H9 (cell line): Measurements from ENCODE around the gene DMAP1. TPM values are rescaled to one million over a fixed set of nuclear protein-coding genes. Genes with fewer than 3 reads are reported as not detected.

Source experiments
- DNase-seq: peaks from one replicate; pipeline ENCODE4 v3.0.0-alpha.2; 2017
- H2AFZ ChIP-seq: one replicate; pipeline ENCODE4 v1.6.1; 2013; ENCODE audit warnings: mild to moderate bottlenecking, low read length, control low read depth, moderate library complexity
- H2AK5ac ChIP-seq: 2 replicates; pipeline ENCODE4 v1.6.1; 2013; ENCODE audit warnings: low read length, control low read depth, mixed read lengths; ENCODE audit not compliant: insufficient read length
- H2BK120ac ChIP-seq: one replicate; pipeline ENCODE4 v1.6.1; 2013; ENCODE audit warnings: low read depth, mild to moderate bottlenecking, low read length, control low read depth, inconsistent platforms; ENCODE audit not compliant: poor library complexity, severe bottlenecking
- H2BK12ac ChIP-seq: 2 replicates; pipeline ENCODE4 v1.6.1; 2013; ENCODE audit warnings: low read length, control low read depth, mixed read lengths, low read depth; ENCODE audit not compliant: insufficient read length
- H2BK15ac ChIP-seq: 2 replicates; pipeline ENCODE4 v1.6.1; 2013; ENCODE audit warnings: low read depth, low read length, control low read depth
- H2BK20ac ChIP-seq: one replicate; pipeline ENCODE4 v1.6.1; 2013; ENCODE audit warnings: low read depth, mild to moderate bottlenecking, low read length, control low read depth, inconsistent platforms; ENCODE audit not compliant: poor library complexity, severe bottlenecking
- H2BK5ac ChIP-seq: 2 replicates; pipeline ENCODE4 v1.6.1; 2013; ENCODE audit warnings: low read length, control low read depth, mixed read lengths; ENCODE audit not compliant: insufficient read length
- H3K14ac ChIP-seq: 2 replicates; pipeline ENCODE4 v1.6.1; 2013; ENCODE audit warnings: low read length, control low read depth; ENCODE audit not compliant: insufficient read depth
- H3K18ac ChIP-seq: 2 replicates; pipeline ENCODE4 v1.6.1; 2013; ENCODE audit warnings: low read depth, mild to moderate bottlenecking, mixed read lengths, low read length, control low read depth; ENCODE audit not compliant: insufficient read length
- H3K23ac ChIP-seq: 2 replicates; pipeline ENCODE4 v1.6.1; 2013; ENCODE audit warnings: low read length, control low read depth, mixed read lengths, low read depth; ENCODE audit not compliant: insufficient read length
- H3K23me2 ChIP-seq: 2 replicates; pipeline ENCODE4 v1.6.1; 2013; ENCODE audit warnings: low read depth, mild to moderate bottlenecking, mixed read lengths, low read length, control low read depth; ENCODE audit not compliant: insufficient read length, poor library complexity, severe bottlenecking
- H3K27ac ChIP-seq: 2 replicates; pipeline ENCODE4 v1.5.1; 2013; ENCODE audit warnings: low read length, control low read depth, mixed read lengths, low read depth; ENCODE audit not compliant: insufficient read length
- H3K27me3 ChIP-seq: 2 replicates; pipeline ENCODE4 v1.6.1; 2013; ENCODE audit warnings: low read length, control low read depth, inconsistent platforms; ENCODE audit not compliant: insufficient read depth
- H3K4ac ChIP-seq: 2 replicates; pipeline ENCODE4 v1.6.1; 2013; ENCODE audit warnings: low read depth, mild to moderate bottlenecking, control low read depth, inconsistent platforms, low read length, moderate library complexity
- H3K4me1 ChIP-seq: 2 replicates; pipeline ENCODE4 v1.6.1; 2013; ENCODE audit warnings: low read length, control low read depth, inconsistent platforms; ENCODE audit not compliant: insufficient read depth
- H3K4me2 ChIP-seq: 2 replicates; pipeline ENCODE4 v1.6.1; 2013; ENCODE audit warnings: low read length, control low read depth, mixed read lengths; ENCODE audit not compliant: insufficient read length, insufficient read depth
- H3K56ac ChIP-seq: 2 replicates; pipeline ENCODE4 v1.6.1; 2013; ENCODE audit warnings: low read depth, mild to moderate bottlenecking, mixed read lengths, low read length, control low read depth; ENCODE audit not compliant: insufficient read length
- H3K79me1 ChIP-seq: 2 replicates; pipeline ENCODE4 v1.6.1; 2013; ENCODE audit warnings: low read depth, mild to moderate bottlenecking, moderate library complexity, low read length, control low read depth, inconsistent platforms; ENCODE audit not compliant: insufficient read depth, poor library complexity, severe bottlenecking
- H3K79me2 ChIP-seq: 2 replicates; pipeline ENCODE4 v1.6.1; 2013; ENCODE audit warnings: low read length, control low read depth, inconsistent platforms; ENCODE audit not compliant: insufficient read depth
- H3K9ac ChIP-seq: 2 replicates; pipeline ENCODE4 v1.6.1; 2013; ENCODE audit warnings: low read length, control low read depth, mixed read lengths; ENCODE audit not compliant: insufficient read length; ENCODE audit errors: extremely low read depth
- H3K9me3 ChIP-seq: one replicate; pipeline ENCODE4 v1.6.1; 2013; ENCODE audit warnings: low read depth, low read length, inconsistent platforms; ENCODE audit not compliant: control insufficient read depth
- H3T11ph ChIP-seq: one replicate; pipeline ENCODE4 v1.6.1; 2013; ENCODE audit warnings: mild to moderate bottlenecking, low read length, control low read depth, inconsistent platforms
- H4K20me1 ChIP-seq: one replicate; pipeline ENCODE4 v1.6.1; 2013; ENCODE audit not compliant: control insufficient read depth, insufficient read length, insufficient read depth
- H4K5ac ChIP-seq: 2 replicates; pipeline ENCODE4 v1.6.1; 2013; ENCODE audit warnings: low read depth, mild to moderate bottlenecking, mixed read lengths, low read length, control low read depth; ENCODE audit not compliant: insufficient read length
- H4K8ac ChIP-seq: replicated peaks from 2 replicates; pipeline ENCODE4 v1.6.1; 2013; ENCODE audit warnings: low read length, control low read depth, mixed read lengths, low read depth; ENCODE audit not compliant: insufficient read length
- H4K91ac ChIP-seq: 2 replicates; pipeline ENCODE4 v1.6.1; 2013; ENCODE audit warnings: low read depth, mild to moderate bottlenecking, moderate library complexity, mixed read lengths, low read length, control low read depth; ENCODE audit not compliant: insufficient read length
- H3K27ac Mint-ChIP-seq, 3 experiments: 2 replicates in 2 of 3; 3 replicates in 1 of 3; pipeline ENCODE4 v1.8.0; 2020 to 2021; ENCODE audit warnings: mixed read lengths in 3 of 3, mild to moderate bottlenecking in 1 of 3, moderate library complexity in 1 of 3
- H3K27me3 Mint-ChIP-seq: 2 replicates; pipeline ENCODE4 v1.8.0; 2021; ENCODE audit warnings: low read depth, mild to moderate bottlenecking, moderate library complexity, mixed read lengths
- H3K36me3 Mint-ChIP-seq, 3 experiments: 2 replicates in 2 of 3; 3 replicates in 1 of 3; pipeline ENCODE4 v1.8.0; 2020 to 2021; ENCODE audit warnings: low read depth in 3 of 3, mixed read lengths in 3 of 3; ENCODE audit not compliant: insufficient read depth in 1 of 3
- H3K4me1 Mint-ChIP-seq, 2 experiments: 2 replicates each; pipeline ENCODE4 v1.8.0; 2020; ENCODE audit warnings: mixed read lengths in 2 of 2
- H3K4me3 Mint-ChIP-seq, 2 experiments: 2 replicates in 1 of 2; 3 replicates in 1 of 2; pipeline ENCODE4 v1.8.0; 2020 to 2021; ENCODE audit warnings: mild to moderate bottlenecking in 2 of 2, mixed read lengths in 2 of 2, moderate library complexity in 1 of 2
- H3K9me3 Mint-ChIP-seq, 2 experiments: 2 replicates in 1 of 2; 3 replicates in 1 of 2; pipeline ENCODE4 v1.8.0; 2020; ENCODE audit warnings: mild to moderate bottlenecking in 2 of 2, mixed read lengths in 2 of 2, moderate library complexity in 1 of 2
- CTCF ChIP-seq: fragments of 200-600 bp; sonication (generic); conservative IDR thresholded peaks from 3 replicates; pipeline ENCODE4 v1.8.0; 2021; ENCODE audit warnings: antibody characterized with exemption, mild to moderate bottlenecking
- WGBS: extraction: QIAGEN DNeasy Blood & Tissue Kit; methylation state at CpG from one replicate; pipeline ENCODE4 v1.1.7; 2013; ENCODE audit warnings: missing lambda C conversion rate, low lambda C conversion rate, mixed read lengths; ENCODE audit not compliant: insufficient read length; ENCODE audit errors: extremely low coverage; 5-methylcytosine and 5-hydroxymethylcytosine counted together
- total RNA-seq: library from RNA; stranded (reverse); gene quantifications from 2 replicates; pipeline ENCODE4 v1.2.1, GENCODE V29; 2021

Gene DMAP1
- total RNA-seq, 1 experiment from 2014 or later = 55.3 TPM

- Histone ChIP-seq H3K23me2 (no peaks in the 10 kb centered on the region), H3K79me1 (no peaks in the 10 kb centered on the region), H3K56ac (no peak overlapping the region), H2BK120ac (no peak overlapping the region), H2BK5ac (no peak overlapping the region), H4K8ac (no peak overlapping the region), H4K20me1 (no peaks in the 10 kb centered on the region), H2AK5ac (no peak overlapping the region), H3K4me1 (peaks cover 3% of the 10 kb centered on the region; the same call in 1 of the 2 replicates), H3K4me2 (no peak overlapping the region), H3K27ac (no peak overlapping the region), H3K23ac (no peak overlapping the region), H4K5ac (no peak overlapping the region), H3K9me3 (no peaks in the 10 kb centered on the region), H2BK20ac (no peak overlapping the region), H3T11ph (no peak overlapping the region), H2AFZ (no peak overlapping the region), H3K9ac (no peak overlapping the region), H3K18ac (no peak overlapping the region), H3K4ac (no peak overlapping the region), H3K27me3 (no peaks in the 10 kb centered on the region; the same call in 1 of the 2 replicates), H2BK12ac (no peak overlapping the region), H3K14ac (no peak overlapping the region; the same call in 1 of the 2 replicates), H3K79me2 (no peaks in the 10 kb centered on the region), H4K91ac (no peak overlapping the region), H2BK15ac (no peak overlapping the region)
- DNase-seq = no peak
- Mint-ChIP-seq H3K27me3 (no peaks in the 10 kb centered on the region), H3K36me3 (peaks cover 5 to 14% (median 5%) of the 10 kb centered on the region in 3 experiments; a peak in 6 of 7 replicates), H3K4me1 (peaks cover 16 to 43% of the 10 kb centered on the region in 2 experiments), H3K9me3 (no peaks in the 10 kb centered on the region), H3K27ac (no peak overlapping the region; a peak in 1 of 7 replicates), H3K4me3 (no peak overlapping the region)
- no peak for TF ChIP-seq CTCF
- no CpG with 5 or more reads among the region's 16 CpGs for WGBS
Observed at GRCh38 chr1:44242746-44243145, 29.5 kb downstream of the DMAP1 start.
